ENCODE data around the gene APEH. TPM values are rescaled to one million over a fixed set of nuclear protein-coding genes. Genes with fewer than 3 reads are reported as not detected.

Gene APEH
- total and polyA plus RNA-seq, 9 of the 15 experiments (the other 6 are each of a cell fraction or from before 2014, with no cell fraction given), result 70.9 to 177 (median 117) TPM

- Histone ChIP-seq H3K27me3 (ENCODE audit: control insufficient read depth in 2 of 2, insufficient read depth in 2 of 2, low read length in 2 of 2) (no peaks in the 10 kb centered on the region), H4K20me1 (replicated peaks; ENCODE audit: control insufficient read depth, insufficient read depth, low read length) (no peaks in the 10 kb centered on the region), H3K27ac (ENCODE audit: extremely low read depth, low read depth, low read length) (no peak overlapping the region), H3K9ac (ENCODE audit: insufficient read depth in 1 of 2, low read depth in 2 of 2, low read length in 2 of 2) (no peak overlapping the region), H3K36me3 (ENCODE audit: control insufficient read depth, insufficient read depth, low read length) (peaks cover 67% of the 10 kb centered on the region), H3K79me2 (ENCODE audit: control insufficient read depth, insufficient read depth, low read length) (no peaks in the 10 kb centered on the region; the same call in 2 of the 3 replicates), H3K9me1 (ENCODE audit: control insufficient read depth, insufficient read depth, low read length) (no peaks in the 10 kb centered on the region), H3K9me3 (replicated peaks; ENCODE audit: control insufficient read depth, insufficient read depth, low read depth, low read length) (no peaks in the 10 kb centered on the region), H3K4me3 (no peak overlapping the region), H3K4me1 (replicated peaks in 1 of 2; ENCODE audit: control insufficient read depth in 2 of 2, insufficient read depth in 2 of 2, low read length in 2 of 2) (no peaks in the 10 kb centered on the region; a peak in 1 of 5 replicates), H3K4me2 (ENCODE audit: insufficient read depth, low read length) (no peak overlapping the region), H2AFZ (ENCODE audit: low read depth, low read length) (no peak overlapping the region)
- ATAC-seq, result no peak
- 89% methylated on average over 9 of the region's 11 CpGs for WGBS (ENCODE audit: insufficient coverage, low coverage, missing lambda C conversion rate)
- CTCF ChIA-PET (ENCODE audit: low intra/inter-chr PET ratio), result no interaction called here
- POLR2A ChIA-PET, result interaction anchor here (1.0 to 1.4 kb wide), 2 partner anchors 9 to 12 kb away, joined by 3 read pairs; partner anchors contain the start of gene GMPPB
- no TSS peak for BruUV-seq (replicated peaks)
- no peak for DNase-seq (ENCODE audit: extremely low read depth in 1 of 4, low spot score in 3 of 4)
- TF ChIP-seq ZFP1 (CRISPR knock-in tag; IDR thresholded peaks at IDR 0.05) (no peak), TRIM25 (IDR thresholded peaks at IDR 0.05; ENCODE audit: borderline replicate concordance) (no peak), E2F4 (CRISPR knock-in tag; IDR thresholded peaks at IDR 0.05; ENCODE audit: low read depth) (no peak), DIDO1 (tag; IDR thresholded peaks at IDR 0.05; ENCODE audit: low read depth) (no peak), ZNF217 (CRISPR knock-in tag; IDR thresholded peaks at IDR 0.05) (no peak), NCOA6 (IDR thresholded peaks at IDR 0.05) (no peak), CEBPB (tag; IDR thresholded peaks at IDR 0.05) (no peak), PCBP1 (IDR thresholded peaks at IDR 0.05; ENCODE audit: low read depth, low read length, poor library complexity, severe bottlenecking) (no peak), ZNF311 (CRISPR knock-in tag; IDR thresholded peaks at IDR 0.05) (no peak)
- TF ChIP-seq, protein P1, sequence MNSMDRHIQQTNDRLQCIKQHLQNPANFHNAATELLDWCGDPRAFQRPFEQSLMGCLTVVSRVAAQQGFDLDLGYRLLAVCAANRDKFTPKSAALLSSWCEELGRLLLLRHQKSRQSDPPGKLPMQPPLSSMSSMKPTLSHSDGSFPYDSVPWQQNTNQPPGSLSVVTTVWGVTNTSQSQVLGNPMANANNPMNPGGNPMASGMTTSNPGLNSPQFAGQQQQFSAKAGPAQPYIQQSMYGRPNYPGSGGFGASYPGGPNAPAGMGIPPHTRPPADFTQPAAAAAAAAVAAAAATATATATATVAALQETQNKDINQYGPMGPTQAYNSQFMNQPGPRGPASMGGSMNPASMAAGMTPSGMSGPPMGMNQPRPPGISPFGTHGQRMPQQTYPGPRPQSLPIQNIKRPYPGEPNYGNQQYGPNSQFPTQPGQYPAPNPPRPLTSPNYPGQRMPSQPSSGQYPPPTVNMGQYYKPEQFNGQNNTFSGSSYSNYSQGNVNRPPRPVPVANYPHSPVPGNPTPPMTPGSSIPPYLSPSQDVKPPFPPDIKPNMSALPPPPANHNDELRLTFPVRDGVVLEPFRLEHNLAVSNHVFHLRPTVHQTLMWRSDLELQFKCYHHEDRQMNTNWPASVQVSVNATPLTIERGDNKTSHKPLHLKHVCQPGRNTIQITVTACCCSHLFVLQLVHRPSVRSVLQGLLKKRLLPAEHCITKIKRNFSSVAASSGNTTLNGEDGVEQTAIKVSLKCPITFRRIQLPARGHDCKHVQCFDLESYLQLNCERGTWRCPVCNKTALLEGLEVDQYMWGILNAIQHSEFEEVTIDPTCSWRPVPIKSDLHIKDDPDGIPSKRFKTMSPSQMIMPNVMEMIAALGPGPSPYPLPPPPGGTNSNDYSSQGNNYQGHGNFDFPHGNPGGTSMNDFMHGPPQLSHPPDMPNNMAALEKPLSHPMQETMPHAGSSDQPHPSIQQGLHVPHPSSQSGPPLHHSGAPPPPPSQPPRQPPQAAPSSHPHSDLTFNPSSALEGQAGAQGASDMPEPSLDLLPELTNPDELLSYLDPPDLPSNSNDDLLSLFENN (IDR thresholded peaks at IDR 0.05; ENCODE audit: low read depth in 2 of 2, low read length in 2 of 2), result no peak
- TF ChIP-seq, protein P2, sequence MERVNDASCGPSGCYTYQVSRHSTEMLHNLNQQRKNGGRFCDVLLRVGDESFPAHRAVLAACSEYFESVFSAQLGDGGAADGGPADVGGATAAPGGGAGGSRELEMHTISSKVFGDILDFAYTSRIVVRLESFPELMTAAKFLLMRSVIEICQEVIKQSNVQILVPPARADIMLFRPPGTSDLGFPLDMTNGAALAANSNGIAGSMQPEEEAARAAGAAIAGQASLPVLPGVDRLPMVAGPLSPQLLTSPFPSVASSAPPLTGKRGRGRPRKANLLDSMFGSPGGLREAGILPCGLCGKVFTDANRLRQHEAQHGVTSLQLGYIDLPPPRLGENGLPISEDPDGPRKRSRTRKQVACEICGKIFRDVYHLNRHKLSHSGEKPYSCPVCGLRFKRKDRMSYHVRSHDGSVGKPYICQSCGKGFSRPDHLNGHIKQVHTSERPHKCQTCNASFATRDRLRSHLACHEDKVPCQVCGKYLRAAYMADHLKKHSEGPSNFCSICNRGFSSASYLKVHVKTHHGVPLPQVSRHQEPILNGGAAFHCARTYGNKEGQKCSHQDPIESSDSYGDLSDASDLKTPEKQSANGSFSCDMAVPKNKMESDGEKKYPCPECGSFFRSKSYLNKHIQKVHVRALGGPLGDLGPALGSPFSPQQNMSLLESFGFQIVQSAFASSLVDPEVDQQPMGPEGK (CRISPR knock-in tag; IDR thresholded peaks at IDR 0.05; ENCODE audit: borderline replicate concordance), result no peak
- intact Hi-C loops (cut with micrococcal nuclease) (no loop called here), in situ Hi-C loops (cut with MboI) (no loop called here)
- FAIRE-seq, result no peak
Observed at GRCh38 chr3:49732597-49732996, 58.4 kb downstream of the APEH start.
